Left kidney (tissue), 2 donors: Measurements from ENCODE around the gene TBC1D3B. TPM values are rescaled to one million over a fixed set of nuclear protein-coding genes. Genes with fewer than 3 reads are reported as not detected.
A peak's percentile ranks its signal among the peaks of the same experiment; 100 is the strongest.
"Not testable (repeated sequence)": the region's sequence is repeated elsewhere in the genome, so short reads cannot be mapped to it uniquely, and the experiment has no call there.

Experiments used
- DNase-seq: peaks from one replicate; pipeline ENCODE4 v3.0.0-alpha.2; 2013
- polyA plus RNA-seq: library from polyadenylated mRNA; unstranded; fragments of 120-200 nt; gene quantifications from one replicate; pipeline ENCODE4 v1.2.1, GENCODE V29; 2013; ENCODE audit not compliant: insufficient read length

Gene TBC1D3B
- polyA plus RNA-seq, 1 donor = 16.2 TPM

DNA sequence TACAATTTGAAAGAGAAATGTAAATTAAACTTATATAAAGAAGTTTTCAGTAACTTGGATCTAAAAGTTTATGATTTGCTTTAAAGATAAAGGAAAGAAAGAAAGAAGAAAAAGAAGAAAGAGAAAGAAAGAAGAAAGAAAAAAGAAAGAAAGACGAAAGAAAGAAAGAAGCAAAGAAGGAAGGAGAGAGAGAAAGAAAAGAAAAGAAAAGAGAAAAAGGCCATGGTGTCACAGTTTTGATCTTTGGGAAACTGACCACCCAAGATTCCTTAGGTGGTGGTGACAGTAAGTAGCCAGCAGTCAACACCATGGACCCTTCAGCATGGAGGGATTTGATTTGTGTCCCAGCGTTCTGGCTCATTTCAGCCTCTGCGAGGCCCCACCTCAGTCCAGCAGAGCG is 24.7 kb upstream of the TBC1D3B start:
- not testable (repeated sequence) for DNase-seq

DNA sequence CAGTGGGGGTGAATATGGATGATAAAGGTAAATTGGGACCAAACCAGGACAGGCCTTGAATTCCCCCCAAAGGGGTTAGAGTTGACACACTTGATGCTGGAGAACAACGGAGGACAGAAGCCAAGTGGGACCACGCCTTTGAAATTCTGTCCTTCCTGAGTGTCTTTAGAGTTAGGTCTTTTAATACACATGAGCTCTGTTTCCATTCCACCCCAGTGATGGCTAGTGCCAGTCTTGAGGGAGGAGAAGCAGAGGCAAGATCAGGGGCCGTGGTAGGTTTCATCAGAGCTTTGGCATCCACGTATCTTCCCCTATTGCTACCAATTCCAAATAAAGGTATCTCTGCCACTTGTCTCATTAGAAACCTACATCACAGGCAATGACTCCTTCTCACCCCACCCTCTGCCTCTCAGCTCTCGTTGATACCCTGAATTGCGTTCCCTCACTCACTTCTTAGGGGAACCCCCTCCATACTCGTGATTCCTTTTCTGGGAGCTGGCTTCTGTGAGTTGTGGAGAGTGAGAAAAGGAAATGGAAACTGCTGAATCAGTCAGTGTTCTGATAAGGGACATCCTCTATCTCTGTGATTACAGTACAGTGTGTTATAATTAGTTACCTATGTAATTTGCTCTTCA is 22.5 kb upstream of the TBC1D3B start:
- DNase-seq = no peak

DNA sequence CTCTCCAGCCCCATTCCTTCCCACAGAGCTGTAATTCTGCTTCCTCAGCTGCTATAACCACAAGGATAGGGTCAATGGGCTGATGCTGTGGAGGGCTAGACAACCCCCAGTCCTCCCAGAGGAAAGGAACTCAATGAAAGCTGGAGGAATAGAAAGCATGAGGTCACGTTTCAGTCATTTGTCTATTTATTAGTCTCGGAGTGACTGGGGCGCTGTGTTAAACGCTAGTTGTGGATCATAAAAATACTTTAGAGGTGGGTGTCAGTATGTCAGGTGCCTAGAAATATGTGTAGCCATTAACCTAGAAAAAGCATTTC is 20.9 kb upstream of the TBC1D3B start:
- no peak for DNase-seq

DNA sequence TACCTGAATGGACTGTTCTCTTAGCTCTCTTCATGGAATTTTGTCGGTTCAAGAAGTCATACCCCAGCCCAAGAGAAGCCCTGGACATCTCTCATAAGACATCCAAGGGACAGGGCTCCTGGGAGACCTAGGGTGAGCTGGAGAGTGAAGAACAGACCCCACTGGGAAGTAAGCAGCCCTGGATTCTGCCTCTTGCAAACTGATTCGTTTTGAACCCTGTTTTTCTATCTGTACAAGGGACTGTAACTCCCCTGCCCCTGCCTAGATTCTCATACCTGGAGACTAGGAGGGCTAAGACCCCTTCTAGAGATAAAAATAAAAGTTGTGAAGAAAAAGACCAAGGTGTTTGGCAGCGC is 19.7 kb upstream of the TBC1D3B start:
- no peak for DNase-seq

DNA sequence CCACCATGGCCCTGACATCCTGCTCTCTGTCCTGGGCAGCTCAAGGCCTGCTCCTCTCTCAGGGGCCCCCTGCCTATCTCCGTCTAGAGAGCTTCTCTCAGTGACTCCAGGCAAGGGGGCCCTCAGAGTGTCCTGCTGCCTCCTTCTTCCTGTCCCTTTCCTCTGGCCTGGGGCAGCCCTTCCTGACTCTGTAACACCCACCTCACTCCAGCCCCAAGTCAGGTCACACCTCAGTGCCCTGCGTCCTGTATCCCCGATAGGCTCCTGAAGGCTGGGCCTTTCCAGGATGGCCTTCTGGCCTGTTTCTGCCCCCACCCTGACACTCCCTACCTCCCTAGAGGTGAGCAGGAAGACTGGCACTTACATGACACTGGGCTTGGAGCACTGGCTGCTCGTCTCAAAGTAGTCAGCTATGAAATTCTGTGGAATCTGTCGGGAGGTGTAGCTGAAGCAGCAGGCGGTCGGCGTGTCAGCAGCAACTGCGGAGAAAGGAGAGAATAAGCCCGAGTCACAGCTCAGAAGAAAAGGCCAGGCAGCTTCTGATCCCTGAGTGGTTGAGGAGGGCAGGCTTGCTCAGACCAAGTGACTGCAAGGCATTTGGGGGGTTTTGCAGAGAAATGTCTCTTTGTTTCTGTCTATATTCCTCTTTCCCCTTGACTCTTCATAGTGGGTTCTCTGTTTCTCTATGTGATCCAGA is 19.1 kb upstream of the TBC1D3B start:
- DNase-seq = no peak

DNA sequence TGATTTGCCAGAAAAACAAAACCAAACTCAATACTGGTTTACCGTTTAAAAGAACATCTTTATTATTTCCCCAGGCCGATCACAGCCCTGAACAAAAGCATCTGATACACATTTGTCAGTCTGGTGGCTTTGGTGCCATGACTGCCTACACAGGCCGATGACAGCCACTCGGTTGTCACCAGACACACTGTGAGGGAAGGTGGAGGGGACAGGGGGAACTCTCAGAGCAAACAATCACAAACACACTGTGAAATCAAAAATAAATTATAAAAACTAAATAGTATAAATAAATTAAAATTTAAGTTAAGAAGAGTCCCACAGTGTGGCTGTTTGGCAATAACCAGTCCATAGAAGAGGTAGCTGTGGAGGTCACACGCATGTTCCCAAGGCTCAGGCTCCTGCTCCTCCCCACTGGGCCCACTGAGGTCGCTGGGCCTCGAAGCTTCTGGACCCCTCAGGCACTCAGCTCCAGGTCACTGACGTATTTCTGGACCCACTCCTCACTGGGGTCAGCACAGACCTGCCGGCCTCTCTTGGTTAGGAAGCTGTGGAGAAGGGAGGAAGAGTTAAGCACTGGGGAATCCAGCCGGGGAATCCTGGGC is 18.5 kb upstream of the TBC1D3B start:
- not testable (repeated sequence) for DNase-seq

DNA sequence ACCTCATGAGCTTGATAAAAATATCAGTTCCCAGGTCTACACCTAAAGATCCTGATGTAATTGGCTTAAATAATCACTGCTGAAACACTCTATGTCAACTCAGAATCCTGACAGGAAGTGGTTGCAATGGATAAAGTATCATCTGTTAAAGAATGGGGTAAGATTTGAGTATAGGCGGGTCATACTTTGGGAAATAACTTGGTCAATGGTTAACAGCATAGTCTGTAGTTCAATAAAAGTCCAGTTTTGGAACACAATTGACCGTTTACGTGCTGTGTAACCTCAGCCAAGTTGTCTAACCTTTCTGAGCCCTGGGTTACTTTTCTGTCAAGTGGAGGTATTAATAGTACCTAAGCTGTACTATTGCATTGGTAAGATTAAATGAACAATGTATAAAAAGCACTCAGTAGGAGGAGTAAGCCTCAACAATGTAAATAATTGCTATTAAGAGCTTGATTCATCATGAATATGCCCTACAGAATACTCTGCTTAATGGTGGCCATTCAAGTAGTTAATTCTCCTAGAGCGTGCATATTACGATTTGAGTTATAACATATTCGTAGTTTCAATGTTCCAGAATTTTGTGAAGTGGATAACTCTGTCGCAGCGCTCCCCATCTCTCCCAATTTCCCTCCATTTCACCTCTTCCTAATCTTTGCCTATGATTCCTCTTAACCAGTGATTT is 17.9 kb upstream of the TBC1D3B start:
- not testable (repeated sequence) for DNase-seq

DNA sequence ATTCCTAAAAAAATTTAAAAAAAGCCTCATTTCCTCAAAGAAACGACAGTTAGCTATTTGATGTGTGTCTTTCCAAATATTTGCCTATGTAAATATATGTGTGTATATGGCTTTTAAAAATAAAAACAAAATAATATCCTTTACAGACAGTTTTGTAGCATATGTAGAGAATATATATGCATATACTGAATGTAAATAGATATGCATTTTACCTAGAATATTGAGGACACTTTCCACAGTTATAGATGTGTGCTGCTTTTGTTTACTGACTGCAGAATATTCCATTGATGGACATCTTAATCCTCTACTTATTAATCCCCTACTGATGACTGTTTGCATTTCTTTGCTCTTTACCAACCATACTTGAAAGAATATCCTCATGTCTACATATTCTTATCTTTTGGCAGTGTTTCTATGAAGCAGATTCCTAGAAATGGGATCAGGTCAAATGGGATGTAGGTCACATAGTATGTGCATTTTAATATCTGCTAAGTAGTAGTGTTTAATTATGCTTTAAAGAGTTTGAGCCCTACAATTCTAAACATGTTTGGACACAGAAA is 16.9 kb upstream of the TBC1D3B start:
- no peak for DNase-seq

DNA sequence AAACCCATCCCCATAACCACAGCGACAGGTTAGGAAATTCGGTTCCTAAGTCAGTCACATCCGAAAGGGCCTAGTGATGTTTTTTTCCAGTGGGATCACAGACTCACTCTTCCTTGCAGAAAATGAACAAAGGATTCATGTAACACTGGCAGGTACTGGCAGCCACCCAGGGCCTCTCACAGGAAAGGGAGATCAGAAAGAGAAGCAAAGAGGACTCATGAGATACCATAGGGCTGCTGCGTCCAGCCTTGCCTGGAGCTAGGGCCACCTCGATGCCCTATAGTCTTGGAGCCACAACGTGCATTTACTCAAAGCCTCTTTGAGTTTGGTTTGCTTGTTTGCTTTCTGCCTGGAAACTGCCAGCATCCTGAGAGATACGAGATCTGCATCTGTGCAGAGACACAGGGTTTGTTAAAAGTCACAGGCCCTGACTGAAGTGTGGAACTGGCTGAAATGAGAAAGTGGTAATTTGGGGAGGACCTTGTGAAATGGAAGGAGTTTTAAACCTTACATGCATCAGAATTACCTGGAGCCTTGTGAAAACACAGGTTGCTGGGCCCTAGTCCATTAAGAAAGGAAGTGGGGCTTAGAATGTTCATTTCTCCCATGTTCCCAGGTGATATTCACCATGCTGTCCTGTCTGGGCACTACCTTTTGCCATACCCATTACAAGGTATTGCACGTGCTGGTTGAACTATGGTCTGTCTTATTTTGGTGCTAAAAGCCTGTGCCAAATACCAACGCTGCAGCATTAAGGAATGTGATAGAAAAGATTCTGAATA is 14.3 kb upstream of the TBC1D3B start:
- not testable (repeated sequence) for DNase-seq

DNA sequence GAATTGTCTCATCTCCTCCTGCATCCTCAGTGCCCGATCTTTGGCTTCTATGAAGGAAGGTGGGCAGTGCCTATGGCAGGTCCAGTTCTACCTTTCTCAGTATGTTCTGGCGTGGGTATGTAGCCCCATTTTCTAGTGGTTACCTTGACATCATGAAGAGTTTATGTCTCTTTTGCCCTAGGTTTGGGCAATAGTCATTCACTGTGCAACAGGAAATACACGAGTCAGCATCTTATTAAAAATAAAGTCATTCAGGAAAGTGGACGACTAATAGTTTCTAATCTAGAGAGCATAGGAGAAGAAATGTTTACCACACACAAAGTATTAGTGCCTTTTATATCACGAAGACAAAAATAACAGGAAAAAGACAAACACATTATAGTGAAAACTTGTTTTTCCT is 13.6 kb upstream of the TBC1D3B start:
- not testable (repeated sequence) for DNase-seq

DNA sequence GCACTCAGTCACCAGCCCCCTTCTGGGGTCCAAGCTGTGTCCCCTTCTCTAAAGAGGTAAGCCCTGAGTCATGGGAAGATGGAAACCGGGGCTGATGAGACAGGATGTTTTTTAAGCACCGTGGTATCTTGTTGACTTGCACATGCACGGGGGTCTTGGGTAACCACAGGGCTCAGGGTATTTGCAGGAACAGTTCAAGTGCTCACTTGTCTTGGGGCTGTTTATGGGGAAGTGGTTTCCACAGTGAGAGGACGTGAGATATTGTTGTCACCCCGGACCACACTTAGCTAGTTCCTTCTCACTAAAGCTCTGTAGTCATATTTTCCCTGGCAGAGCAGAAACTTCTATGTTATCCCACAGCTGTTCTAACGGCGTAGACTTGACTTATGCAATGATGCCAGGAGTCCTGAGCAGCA is 12.5 kb upstream of the TBC1D3B start:
- no peak for DNase-seq

DNA sequence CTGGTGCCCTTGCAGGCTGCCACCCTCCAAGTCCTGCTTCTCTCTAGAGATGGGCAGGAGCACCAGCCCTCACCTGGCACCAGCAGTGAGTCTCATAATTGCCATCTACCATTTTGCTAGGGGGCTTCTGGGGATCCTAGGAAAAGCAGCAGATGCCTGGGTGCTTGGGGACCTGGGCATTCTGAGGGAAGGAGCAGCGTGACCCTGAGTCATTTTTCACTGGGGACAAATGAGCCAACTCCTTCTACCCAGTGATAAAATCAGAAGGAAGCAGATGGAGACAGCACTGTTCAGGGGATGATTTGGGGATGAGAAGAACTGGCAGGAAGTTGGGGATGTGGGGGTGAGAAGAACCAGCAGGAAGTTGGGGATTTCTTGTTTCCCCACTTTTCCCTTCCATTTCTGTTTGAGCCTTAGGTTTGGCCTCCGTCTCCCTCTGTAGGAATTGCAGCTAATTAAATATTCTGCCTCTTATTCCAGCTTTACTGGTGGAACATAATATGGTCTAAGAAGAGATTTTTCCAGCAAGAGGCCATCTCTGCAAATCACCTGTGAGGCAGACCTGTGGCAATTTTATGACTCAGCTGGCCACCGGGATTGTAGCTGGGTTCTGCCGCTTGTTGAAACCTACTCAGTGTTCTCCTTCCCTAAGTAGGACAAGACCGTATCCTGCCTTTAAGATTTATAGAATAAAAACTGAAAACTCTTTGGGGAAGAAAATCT is 11.7 kb upstream of the TBC1D3B start:
- not testable (repeated sequence) for DNase-seq

DNA sequence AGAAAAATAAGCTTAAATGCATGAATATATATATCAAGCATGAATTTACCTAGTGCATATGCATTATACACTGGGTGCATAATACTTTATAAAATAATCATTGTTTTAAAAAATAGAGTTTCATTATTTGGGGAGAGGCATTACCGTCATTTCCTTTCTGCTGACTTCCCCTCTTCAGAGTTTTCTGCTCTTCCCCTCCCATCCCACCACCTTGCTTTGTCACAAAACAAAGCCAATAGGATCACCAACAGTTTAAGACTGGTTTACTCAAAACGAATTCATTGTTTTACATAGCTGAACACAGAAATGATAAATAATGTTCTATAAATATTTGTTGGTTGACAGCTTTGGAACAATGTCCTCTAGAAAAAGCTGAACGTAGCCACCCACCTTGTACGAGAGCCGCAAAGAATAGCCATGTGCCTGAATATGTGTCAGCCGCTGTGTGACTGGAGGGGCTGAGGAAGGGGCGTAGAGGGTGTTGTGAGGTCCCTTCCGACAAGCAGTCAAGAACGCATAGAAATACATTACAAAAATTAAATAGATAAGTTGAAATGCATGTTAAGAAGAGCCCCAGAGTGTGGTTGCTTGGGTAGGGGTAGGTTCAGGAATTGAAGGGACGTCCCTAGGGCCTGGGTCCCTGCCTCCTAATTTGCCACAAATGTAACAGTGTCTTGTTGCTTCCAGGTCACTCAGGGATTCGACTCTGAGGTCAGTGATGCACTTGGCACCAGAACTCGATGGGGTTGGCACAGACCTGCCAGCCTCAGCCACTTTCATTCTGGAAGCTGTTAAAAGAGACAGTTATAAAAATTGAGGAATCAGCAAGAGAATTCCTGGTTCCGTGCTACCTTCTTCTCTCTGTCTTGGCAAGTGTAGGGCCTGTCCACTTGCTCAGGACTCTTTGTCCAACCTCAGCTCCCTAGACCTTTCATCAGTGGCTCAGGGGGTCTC is 10.7 kb upstream of the TBC1D3B start:
- DNase-seq = not testable (repeated sequence)

DNA sequence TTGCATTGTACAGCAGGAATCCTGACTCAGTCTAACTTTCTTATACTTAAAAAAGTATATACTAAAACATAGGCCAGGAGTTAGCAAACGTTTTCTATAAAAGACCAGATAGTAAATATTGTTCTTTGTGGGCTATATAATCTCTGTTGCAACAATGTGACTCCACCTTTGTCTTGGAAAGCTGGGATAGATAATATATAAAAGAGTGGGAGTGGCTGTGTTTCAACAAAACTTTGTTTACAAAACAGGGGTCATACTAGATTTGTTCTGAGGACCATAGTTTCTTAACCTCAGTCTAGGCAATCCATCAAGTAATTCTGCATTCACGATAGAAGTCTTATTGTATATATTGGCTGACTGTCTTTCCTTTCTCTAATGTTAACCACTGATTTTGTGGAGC is 9.0 kb upstream of the TBC1D3B start:
- DNase-seq = no peak

DNA sequence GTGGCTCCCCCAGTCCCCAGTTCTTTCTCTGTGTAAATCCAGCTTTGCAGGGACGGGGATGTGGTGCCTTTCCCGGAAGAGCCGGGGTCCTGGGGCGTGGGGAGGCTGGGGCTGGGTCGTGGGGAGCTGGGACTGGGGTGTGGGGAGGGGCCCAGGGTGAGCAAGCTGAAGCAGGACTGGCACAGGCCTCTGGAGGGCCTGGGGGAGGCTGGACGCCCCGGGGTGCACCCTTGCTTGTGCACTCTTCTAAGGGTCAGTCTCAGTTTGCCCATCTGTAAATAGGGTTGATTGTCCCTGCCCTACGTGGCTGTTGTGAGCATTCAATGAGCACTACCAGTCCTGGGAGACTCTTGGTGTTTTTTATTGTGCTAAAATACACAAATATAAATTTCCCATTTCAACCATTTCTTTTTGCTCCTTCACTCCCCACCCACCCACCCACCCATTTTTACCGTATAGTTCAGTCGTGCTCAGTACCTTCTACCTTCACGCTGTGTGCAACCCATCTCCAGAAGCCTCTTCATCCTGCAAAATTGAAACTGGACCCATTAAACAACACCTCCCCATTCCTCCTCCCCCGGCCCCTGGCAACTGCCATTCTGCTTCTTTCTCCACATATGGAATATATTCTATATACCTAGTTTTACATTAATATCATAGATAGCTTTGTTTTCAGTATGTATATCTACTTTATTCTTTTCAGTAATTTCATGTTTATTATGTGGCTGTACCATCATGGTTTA is 7.8 kb upstream of the TBC1D3B start:
- DNase-seq = no peak

DNA sequence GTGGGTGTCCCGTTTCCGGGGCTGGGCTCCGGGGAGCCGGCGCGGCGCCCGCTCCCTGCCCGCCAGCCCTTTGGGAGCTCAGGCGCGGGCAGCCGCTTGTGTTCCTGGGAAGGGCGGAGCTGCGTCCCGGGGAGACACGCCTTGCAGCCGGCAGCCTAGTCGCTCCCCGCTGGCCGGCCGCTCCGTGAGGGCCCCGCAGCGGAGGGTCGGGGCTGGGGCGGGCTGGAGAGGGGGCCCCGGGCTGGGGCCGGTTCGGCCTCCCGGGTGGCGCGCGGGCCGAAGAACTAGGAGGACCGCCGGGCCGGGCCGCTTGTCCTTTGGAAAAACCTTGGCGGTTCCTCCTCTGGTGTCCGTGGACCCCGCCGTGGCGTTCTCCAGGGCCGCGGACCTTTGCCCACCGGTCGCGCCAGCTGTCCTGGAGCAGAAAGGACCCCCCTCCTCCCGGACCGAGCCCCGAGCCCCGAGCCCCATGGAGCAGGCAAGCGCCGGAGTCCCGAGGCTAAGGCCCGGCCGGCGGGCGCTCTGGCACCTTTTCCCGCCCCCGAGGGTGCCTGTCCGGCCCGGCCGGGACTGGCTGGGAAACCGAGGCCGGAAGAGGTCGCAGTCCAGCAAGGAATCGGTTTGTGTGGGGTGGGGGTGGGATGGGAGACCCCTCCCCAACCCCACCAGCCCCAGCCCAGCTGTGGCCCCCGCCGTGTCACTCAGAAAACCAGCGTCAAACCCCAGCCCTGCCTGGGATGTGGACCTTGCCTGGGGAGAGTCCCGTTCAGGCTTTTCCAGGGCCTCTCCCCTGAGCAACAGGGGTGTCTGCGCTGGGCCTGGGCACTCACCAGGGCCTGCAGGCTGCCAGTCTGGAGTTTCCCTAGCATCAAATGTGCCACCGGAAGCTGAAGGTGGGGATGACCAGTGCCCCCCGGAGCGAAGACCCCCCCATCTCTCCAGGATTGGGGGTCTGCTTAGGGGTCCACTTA is 6.8 kb upstream of the TBC1D3B start:
- DNase-seq = peak; percentile 68

DNA sequence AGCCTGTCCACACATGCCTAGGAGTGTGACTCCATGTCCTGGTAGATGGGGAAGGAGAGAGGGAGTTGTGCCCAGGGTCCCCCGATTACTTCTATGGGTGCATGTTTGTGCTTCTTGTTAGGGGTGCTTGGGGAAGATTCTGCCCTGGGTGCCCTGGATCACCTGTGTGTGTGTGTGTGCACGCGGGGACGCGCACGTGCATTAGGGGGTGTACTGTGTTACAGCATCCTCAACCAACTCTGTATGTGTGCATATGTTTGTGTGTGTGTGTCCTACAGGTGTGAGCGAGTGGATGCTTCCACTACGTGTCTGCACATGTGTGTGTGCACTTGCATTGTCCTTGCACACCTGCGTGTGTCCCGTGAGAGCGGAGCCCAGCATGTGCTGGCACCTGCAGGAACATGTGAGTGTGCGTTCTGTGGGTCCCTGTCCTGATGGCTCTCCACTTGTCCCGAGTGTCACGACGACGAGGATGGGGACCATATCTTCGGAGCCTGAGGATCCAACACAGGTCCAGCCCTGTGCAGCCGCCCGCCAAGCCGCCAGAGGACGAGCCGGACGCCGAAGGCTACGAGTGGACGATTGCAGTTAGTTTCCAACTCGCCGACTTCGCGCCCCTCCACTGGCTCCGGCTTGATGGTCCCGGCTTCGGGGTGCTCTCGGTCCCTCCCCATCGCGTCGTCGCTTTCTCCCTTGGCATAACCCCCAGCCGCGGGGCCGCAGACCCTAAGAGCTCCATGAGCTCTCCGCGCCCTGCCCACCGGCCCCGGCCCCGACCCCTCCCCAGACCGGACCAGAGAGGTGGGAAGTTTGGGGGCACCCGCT is 6.0 kb upstream of the TBC1D3B start:
- peak; percentile 18 for DNase-seq
